Adrenal gland (tissue), 5 donors: ENCODE measurements around the gene SMG6.

Experiments used
- POLR2A ChIP-seq, 2 donors: fragments of 450-650 bp; IDR thresholded peaks; one replicate each; pipeline ENCODE4 v1.6.1; 2017; ENCODE audit warnings: antibody characterized with exemption in 2 of 2, mild to moderate bottlenecking in 2 of 2, moderate library complexity in 1 of 2
- TF ChIP-seq, protein P1 (sequence below), 6 experiments: fragments of 450-650 bp in 4 of 6; fragments of 200-600 bp in 2 of 6; sonication (generic) in 1 of 6; IDR thresholded peaks; 1 replicate in 5 of 6; 2 replicates in 1 of 6; pipeline versions ENCODE4 v1.5.1 to v1.8.0; 2016 to 2021; ENCODE audit warnings: antibody characterized with exemption in 6 of 6, mild to moderate bottlenecking in 2 of 6, moderate library complexity in 1 of 6
- donor health status: DM: no; HTN: no; CAD: no.

- TF ChIP-seq, protein P1, sequence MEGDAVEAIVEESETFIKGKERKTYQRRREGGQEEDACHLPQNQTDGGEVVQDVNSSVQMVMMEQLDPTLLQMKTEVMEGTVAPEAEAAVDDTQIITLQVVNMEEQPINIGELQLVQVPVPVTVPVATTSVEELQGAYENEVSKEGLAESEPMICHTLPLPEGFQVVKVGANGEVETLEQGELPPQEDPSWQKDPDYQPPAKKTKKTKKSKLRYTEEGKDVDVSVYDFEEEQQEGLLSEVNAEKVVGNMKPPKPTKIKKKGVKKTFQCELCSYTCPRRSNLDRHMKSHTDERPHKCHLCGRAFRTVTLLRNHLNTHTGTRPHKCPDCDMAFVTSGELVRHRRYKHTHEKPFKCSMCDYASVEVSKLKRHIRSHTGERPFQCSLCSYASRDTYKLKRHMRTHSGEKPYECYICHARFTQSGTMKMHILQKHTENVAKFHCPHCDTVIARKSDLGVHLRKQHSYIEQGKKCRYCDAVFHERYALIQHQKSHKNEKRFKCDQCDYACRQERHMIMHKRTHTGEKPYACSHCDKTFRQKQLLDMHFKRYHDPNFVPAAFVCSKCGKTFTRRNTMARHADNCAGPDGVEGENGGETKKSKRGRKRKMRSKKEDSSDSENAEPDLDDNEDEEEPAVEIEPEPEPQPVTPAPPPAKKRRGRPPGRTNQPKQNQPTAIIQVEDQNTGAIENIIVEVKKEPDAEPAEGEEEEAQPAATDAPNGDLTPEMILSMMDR (IDR thresholded peaks at IDR 0.05) = no peak
- no peak for TF ChIP-seq POLR2A (IDR thresholded peaks at IDR 0.05)
These were observed 47.7 kb upstream of the SMG6 start for GRCh38 chr17:2351269-2351668.
